CD4-positive, alpha-beta T cell treated with Interleukin-6 at 100 ng/mL for 8 hours (primary cell): ENCODE results near the gene DNMT1.

Experiments
- DNase-seq: peaks from one replicate; pipeline ENCODE4 v3.0.0-alpha.2; 2020; ENCODE audit warnings: mixed read lengths, low spot score

The DNMT1 gene

DNA sequence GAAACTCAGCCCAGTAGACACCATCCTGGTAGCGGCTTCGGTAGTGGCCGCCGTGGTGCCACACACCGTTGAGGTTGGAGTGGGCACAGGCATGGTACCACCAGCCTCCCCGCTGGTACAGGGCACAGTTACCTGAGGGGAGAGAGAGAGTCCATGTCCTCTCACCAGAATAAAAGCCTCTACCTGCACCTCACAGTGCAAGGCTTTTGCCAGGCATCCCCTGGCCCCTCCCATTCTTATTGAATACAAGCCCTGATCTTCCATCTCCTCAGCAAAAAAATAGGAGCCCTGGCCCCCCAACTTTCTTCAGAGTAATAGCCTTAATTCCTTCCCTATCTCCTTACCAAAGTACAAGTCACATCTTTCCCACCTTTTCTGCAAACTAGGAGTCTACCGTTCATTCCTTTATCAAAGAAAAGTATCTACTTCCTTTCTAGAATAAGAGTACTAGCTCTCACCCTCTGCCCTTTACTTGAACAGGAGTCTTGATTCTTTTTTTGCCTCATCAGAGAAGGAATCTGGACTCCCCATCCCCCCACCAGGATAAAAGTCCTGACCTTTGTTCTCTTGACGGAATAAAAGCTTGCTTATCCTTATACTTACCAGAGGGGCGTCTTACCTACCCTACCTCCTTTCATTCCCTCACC is 102.0 kb downstream of the DNMT1 start:
- no peak for DNase-seq

- no peak for DNase-seq
Observed at GRCh38 chr19:10091895-10092641, 102.7 kb downstream of the DNMT1 start.

- DNase-seq, result no peak
Observed at GRCh38 chr19:10091370-10091687, 103.4 kb downstream of the DNMT1 start.

DNA sequence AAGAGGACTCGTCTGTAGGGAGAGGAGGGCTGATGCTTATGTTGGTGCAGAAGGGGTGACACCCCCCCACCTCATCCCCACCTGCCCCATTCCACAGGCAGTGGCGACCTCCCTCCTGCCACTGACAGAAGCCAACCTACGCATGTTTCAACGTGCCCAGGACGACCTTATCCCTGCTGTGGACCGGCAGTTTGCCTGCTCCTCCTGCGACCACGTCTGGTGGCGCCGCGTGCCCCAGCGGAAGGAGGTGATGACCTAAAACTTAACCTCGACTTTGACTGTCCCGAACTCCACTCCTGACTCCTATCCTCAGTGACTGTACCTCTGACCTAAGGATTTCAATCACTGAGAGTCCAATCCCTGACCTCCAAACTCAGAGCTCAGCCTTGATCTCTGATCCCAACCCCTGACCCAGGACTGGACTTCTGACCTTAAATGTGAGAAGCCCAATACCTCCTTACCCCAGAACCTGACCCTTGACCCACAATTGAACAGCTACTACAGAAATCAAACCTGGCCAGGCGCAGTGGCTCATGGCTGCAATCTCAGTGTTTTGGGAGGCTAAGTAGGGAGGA is 104.9 kb downstream of the DNMT1 start:
- DNase-seq, result no peak

DNA sequence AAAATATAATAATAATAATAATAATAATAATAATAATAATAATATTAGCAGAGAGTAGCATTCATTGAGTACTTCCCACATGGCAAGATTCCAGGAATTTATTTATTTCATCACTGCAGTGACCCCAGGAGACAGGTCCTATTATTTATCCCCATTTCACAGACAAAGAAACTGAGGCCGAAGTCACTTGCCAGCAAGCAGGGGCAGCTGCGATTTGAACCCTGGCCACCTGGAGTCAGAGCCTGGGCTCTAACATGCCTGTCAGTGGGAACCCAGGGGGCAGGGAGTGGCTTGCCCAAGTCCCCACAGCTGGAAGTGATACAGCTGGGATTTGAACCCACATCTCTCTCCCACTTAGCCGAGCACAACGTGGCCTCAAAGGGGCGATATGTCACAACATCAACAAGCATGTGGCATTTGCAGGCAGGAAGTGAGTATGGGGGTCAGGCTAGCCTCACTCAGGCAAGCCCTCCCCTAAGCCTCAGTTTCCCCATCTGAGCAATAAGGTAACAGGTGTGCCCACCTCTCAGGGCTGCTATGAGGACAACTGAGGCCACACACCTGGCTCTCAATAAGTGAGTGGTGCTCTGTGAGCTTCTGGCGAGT is 105.7 kb downstream of the DNMT1 start:
- DNase-seq, result no peak

GRCh38 chr19:10087296-10088061 is 107.3 kb downstream of the DNMT1 start:
- DNase-seq, result no peak

GRCh38 chr19:10086591-10087192 is 108.1 kb downstream of the DNMT1 start:
- DNase-seq, result no peak

GRCh38 chr19:10085641-10086590 is 108.8 kb downstream of the DNMT1 start, which contains the start of gene SHFL:
TSS of gene SHFL (plus strand) at chr19:10086317. CDS start at chr19:10086428, 111 bp downstream.
- DNase-seq, result peak; percentile 83

- DNase-seq, result no peak
Observed at GRCh38 chr19:10084803-10085202, 110.0 kb downstream of the DNMT1 start.

- no peak for DNase-seq
Observed at GRCh38 chr19:10083911-10084310, 110.8 kb downstream of the DNMT1 start.
